GM12878 (cell line): Measurements from ENCODE around the gene SHISA3. TPM values are rescaled to one million over a fixed set of nuclear protein-coding genes. Genes with fewer than 3 reads are reported as not detected.

Source experiments
- ATAC-seq: fragments of 200-7000 bp; cut with Tn5 transposase; 3 replicates; pipeline ENCODE4 v1.9.1; 2020; ENCODE audit warnings: mild to moderate bottlenecking, moderate library complexity
- BruUV-seq: library from RNA; stranded (reverse); fragments of 400-500 nt; replicated peaks from 2 replicates; lab custom pipeline; 2021; lab: Mats Ljungman, UMichigan
- CTCF ChIA-PET: fragments of 300-600 bp; sonication (Branson Sonifier 250); formaldehyde crosslinking; extraction: SDS; loops from one replicate; lab custom pipeline; 2021; ENCODE audit warnings: inconsistent platforms; lab: Yijun Ruan, JAX
- POLR2A ChIA-PET: fragments of 350-600 bp; formaldehyde crosslinking; extraction: SDS; loops from one replicate; lab custom pipeline; 2021; ENCODE audit warnings: inconsistent platforms; lab: Charles Lee
- RAD21 ChIA-PET: fragments of 300-600 bp; sonication (Branson Sonifier 250); formaldehyde crosslinking; loops from one replicate; lab custom pipeline; 2023; ENCODE audit warnings: antibody characterized with exemption; ENCODE audit not compliant: unreplicated experiment; lab: Charles Lee
- SMC1A ChIA-PET: fragments of 300-600 bp; sonication (Branson Sonifier 250); formaldehyde crosslinking; loops from one replicate; lab custom pipeline; 2023; ENCODE audit not compliant: unreplicated experiment, uncharacterized antibody; lab: Charles Lee
- DNase-seq: peaks from one replicate; pipeline ENCODE4 v3.0.0-alpha.2; 2011; ENCODE audit warnings: low read depth, low spot score
- FAIRE-seq: peaks from 3 replicates; lab custom pipeline; 2011; peaks lifted over from hg19 to GRCh38; lab: Jason Lieb, UNC
- H2AFZ ChIP-seq: 2 replicates; pipeline ENCODE4 v1.6.0; 2011; ENCODE audit warnings: low read depth, low read length, control low read depth; ENCODE audit not compliant: control insufficient read depth
- H3K27ac ChIP-seq: 2 replicates; pipeline ENCODE4 v1.5.1; 2011; ENCODE audit warnings: control low read depth; ENCODE audit not compliant: control insufficient read depth, insufficient read depth
- H3K27me3 ChIP-seq, 2 experiments: replicated peaks in 1 of 2; 2 replicates each; pipeline versions ENCODE4 v1.6.0 to v1.6.1; 2011; ENCODE audit warnings: low read length in 1 of 2; ENCODE audit not compliant: control insufficient read depth in 2 of 2, insufficient read depth in 2 of 2
- H3K36me3 ChIP-seq, 2 experiments: 2 replicates each; pipeline ENCODE4 v1.5.1; 2011; ENCODE audit warnings: low read length in 1 of 2; ENCODE audit not compliant: control insufficient read depth in 2 of 2, insufficient read depth in 2 of 2
- H3K4me1 ChIP-seq: 2 replicates; pipeline ENCODE4 v1.6.1; 2011; ENCODE audit warnings: mild to moderate bottlenecking, low read length, moderate library complexity, mixed read lengths; ENCODE audit not compliant: control insufficient read depth, insufficient read depth
- H3K4me2 ChIP-seq: 2 replicates; pipeline ENCODE4 v1.6.0; 2011; ENCODE audit warnings: control low read depth; ENCODE audit not compliant: control insufficient read depth, insufficient read depth
- H3K4me3 ChIP-seq: fragments of 200-600 bp; sonication (generic); 2 replicates; pipeline ENCODE4 v1.5.1; 2016
- H3K79me2 ChIP-seq: 2 replicates; pipeline ENCODE4 v1.6.0; 2011; ENCODE audit warnings: low read length; ENCODE audit not compliant: control insufficient read depth, insufficient read depth
- H3K9ac ChIP-seq: 2 replicates; pipeline ENCODE4 v1.8.0; 2011; ENCODE audit warnings: low read length, control low read depth, mixed read lengths; ENCODE audit not compliant: control insufficient read depth, insufficient read depth
- H3K9me3 ChIP-seq: replicated peaks from 3 replicates; pipeline ENCODE4 v1.5.1; 2011; ENCODE audit warnings: mild to moderate bottlenecking, low read length; ENCODE audit not compliant: control insufficient read depth, insufficient read depth
- H4K20me1 ChIP-seq: 2 replicates; pipeline ENCODE4 v1.6.0; 2011; ENCODE audit not compliant: control insufficient read depth, insufficient read depth
- ETV6 ChIP-seq, 2 experiments: fragments of 450-650 bp in 1 of 2; IDR thresholded peaks in 1 of 2; conservative IDR thresholded peaks in 1 of 2; 2 replicates each; pipeline ENCODE4 v1.6.1; 2014; ENCODE audit warnings: antibody characterized with exemption in 1 of 2, borderline replicate concordance in 1 of 2, low read depth in 1 of 2, mild to moderate bottlenecking in 1 of 2, moderate library complexity in 1 of 2
- IRF5 ChIP-seq: fragments of 450-650 bp; IDR thresholded peaks from 2 replicates; pipeline ENCODE4 v1.6.1; 2017; ENCODE audit warnings: borderline replicate concordance
- NR2C1 ChIP-seq: fragments of 450-650 bp; IDR thresholded peaks from 2 replicates; pipeline ENCODE4 v1.6.1; 2017; ENCODE audit warnings: antibody characterized with exemption, mild to moderate bottlenecking, moderate library complexity
- POLR2A ChIP-seq: IDR thresholded peaks from 2 replicates; pipeline ENCODE4 v1.6.1; 2011; ENCODE audit warnings: low read depth, mild to moderate bottlenecking, low read length
- SRF ChIP-seq, 2 experiments: IDR thresholded peaks; 2 replicates each; pipeline ENCODE4 v1.6.1; 2011; ENCODE audit warnings: low read depth in 2 of 2, low read length in 2 of 2, mild to moderate bottlenecking in 1 of 2, moderate library complexity in 1 of 2
- ZNF217 ChIP-seq: fragments of 450-650 bp; IDR thresholded peaks from 2 replicates; pipeline ENCODE4 v1.6.1; 2017; ENCODE audit warnings: antibody characterized with exemption, mild to moderate bottlenecking
- WGBS: methylation state at CpG from one replicate; pipeline ENCODE4 v1.1.6; 2016; ENCODE audit warnings: low lambda C conversion rate; ENCODE audit not compliant: insufficient replicate concordance, insufficient coverage; ENCODE audit errors: missing lambda C conversion rate; 5-methylcytosine and 5-hydroxymethylcytosine counted together
- in situ Hi-C: fragments of 300-500 bp; cut with MboI; formaldehyde crosslinking; loops from 9 replicates; pipeline ENCODE4 v1.14.3; 2018; ENCODE audit warnings: mixed read lengths
- intact Hi-C: fragments of 100-400 bp; cut with micrococcal nuclease; formaldehyde crosslinking; loops from one replicate; pipeline ENCODE4 v1.14.2; 2022; ENCODE audit not compliant: unreplicated experiment
- polyA plus RNA-seq, 11 experiments: library from polyadenylated mRNA; depleted of rRNA in 4 of 11; unstranded in 6 of 11; stranded (reverse) in 5 of 11; fragments of >200 nt; fragmentation: Nextera tagmentation in 4 of 11; fragmentation: Illumina TruSeq in 1 of 11; extraction: Ambion mirVana in 4 of 11; extraction: Trizol in 1 of 11; gene quantifications; 1 replicate in 1 of 11; 2 replicates in 10 of 11; pipeline versions ENCODE4 v1.2.1 to v1.2.3, GENCODE V29; 2011 to 2016; ENCODE audit warnings: inconsistent platforms in 2 of 11, missing spikeins in 2 of 11, low read depth in 1 of 11
- total RNA-seq, 4 experiments: library from RNA; depleted of rRNA in 3 of 4; stranded (reverse); fragments of >200 nt in 3 of 4; fragmentation: Illumina TruSeq in 1 of 4; extraction: Trizol in 1 of 4; gene quantifications; 2 replicates each; pipeline versions ENCODE4 v1.2.1 to v1.2.3, GENCODE V29; 2013 to 2021

The SHISA3 gene
- total and polyA plus RNA-seq, 10 of the 15 experiments (the other 5 are each of a cell fraction or from before 2014, with no cell fraction given) = 0.03 to 7.2 (median 4.4) TPM

- no peak for FAIRE-seq
- RAD21 ChIA-PET = no interaction called here
- WGBS = 96% methylated on average over 5 of the region's 5 CpGs
- Histone ChIP-seq H3K27ac (no peak overlapping the region), H3K9me3 (no peaks in the 10 kb centered on the region; the same call in 2 of the 3 replicates), H3K4me1 (peaks cover 31% of the 10 kb centered on the region), H3K4me3 (no peak overlapping the region), H3K79me2 (no peaks in the 10 kb centered on the region), H3K9ac (no peak overlapping the region), H3K27me3 (no peaks in the 10 kb centered on the region), H4K20me1 (no peaks in the 10 kb centered on the region), H3K4me2 (no peak overlapping the region), H2AFZ (peak overlapping the region; percentile 17; the same call in 1 of the 2 replicates), H3K36me3 (no peaks in the 10 kb centered on the region)
- intact Hi-C loops = no loop called here
- in situ Hi-C loops = no loop called here
- no peak for TF ChIP-seq ZNF217
- no peak for TF ChIP-seq IRF5
- no peak for TF ChIP-seq NR2C1
- TF ChIP-seq ETV6 (conservative IDR thresholded peaks at IDR 0.05 in 1 of 2, IDR thresholded peaks at IDR 0.05 in 1 of 2; ENCODE audit: borderline replicate concordance in 1 of 2, low read depth in 1 of 2) = no peak
- TF ChIP-seq POLR2A = no peak
- no peak for TF ChIP-seq SRF (IDR thresholded peaks at IDR 0.05; ENCODE audit: low read depth in 2 of 2, low read length in 2 of 2)
- POLR2A ChIA-PET = no interaction called here
- no peak for ATAC-seq
- no peak for DNase-seq
- SMC1A ChIA-PET = interaction anchor here (0.9 to 1.4 kb wide), 3 partner anchors 8 to 65 kb away, joined by 3 to 5 read pairs (median 3); no protein-coding TSS in a partner anchor
- BruUV-seq = no TSS peak
- CTCF ChIA-PET = no interaction called here
Measured at GRCh38 chr4:42348692-42349091, 48.6 kb upstream of the SHISA3 start.
